Loucy (cell line): Measurements from ENCODE around the gene PUS10.
"Not testable (repeated sequence)": the region's sequence is repeated elsewhere in the genome, so short reads cannot be mapped to it uniquely, and the experiment has no call there.

ENCODE experiments used
- CTCF ChIP-seq: fragments of 200-600 bp; sonication (generic); conservative IDR thresholded peaks from 2 replicates; pipeline ENCODE4 v1.5.1; 2014; ENCODE audit warnings: mild to moderate bottlenecking, antibody characterized with exemption, low read length
- EZH2phosphoT487 ChIP-seq: fragments of 200-600 bp; IDR thresholded peaks from 2 replicates; pipeline ENCODE4 v1.6.1; 2018; ENCODE audit warnings: antibody characterized with exemption, mild to moderate bottlenecking, moderate library complexity, borderline replicate concordance

DNA sequence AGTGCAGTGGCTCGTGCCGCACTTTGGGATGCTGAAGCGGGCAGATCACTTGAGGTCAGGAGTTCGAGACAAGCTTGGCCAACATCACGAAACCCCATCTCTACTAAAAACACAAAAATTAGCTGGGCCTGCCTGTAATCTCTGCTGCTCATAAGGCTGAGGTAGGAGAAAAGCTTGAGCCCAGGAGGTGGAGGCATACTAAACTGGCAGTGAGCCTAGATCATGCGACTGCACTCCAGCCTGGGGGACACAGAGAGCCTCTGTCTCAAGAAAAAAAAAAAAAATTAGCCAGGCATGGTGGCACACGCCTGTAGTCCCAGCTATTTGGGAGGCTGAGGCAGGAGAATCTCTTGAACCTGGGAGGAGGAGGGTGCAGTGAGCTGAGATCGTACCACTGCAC, 30.4 kb downstream of the PUS10 start:
- not testable (repeated sequence) for TF ChIP-seq CTCF, EZH2phosphoT487
